HUES6 (cell line): ENCODE results near the gene TPRG1.

Experiments used
- H3K27ac ChIP-seq: 2 replicates; pipeline ENCODE4 v1.7.0; 2013; ENCODE audit warnings: low read depth, mild to moderate bottlenecking, low read length, inconsistent platforms
- H3K27me3 ChIP-seq: 2 replicates; pipeline ENCODE4 v1.6.1; 2013; ENCODE audit warnings: low read length; ENCODE audit not compliant: control insufficient read depth, insufficient read depth
- H3K36me3 ChIP-seq: 2 replicates; pipeline ENCODE4 v1.6.1; 2013; ENCODE audit warnings: low read length; ENCODE audit not compliant: control insufficient read depth, insufficient read depth
- H3K4me1 ChIP-seq: 2 replicates; pipeline ENCODE4 v1.6.1; 2013; ENCODE audit warnings: low read length; ENCODE audit not compliant: control insufficient read depth, insufficient read depth
- H3K4me3 ChIP-seq: 2 replicates; pipeline ENCODE4 v1.5.1; 2013; ENCODE audit warnings: low read depth, low read length
- H3K9ac ChIP-seq: one replicate; pipeline ENCODE4 v1.6.1; 2013; ENCODE audit warnings: mild to moderate bottlenecking, low read length
- H3K9me3 ChIP-seq: 2 replicates; pipeline ENCODE4 v1.6.1; 2013; ENCODE audit warnings: low read depth, low read length; ENCODE audit not compliant: control insufficient read depth, insufficient read depth

Gene TPRG1

DNA sequence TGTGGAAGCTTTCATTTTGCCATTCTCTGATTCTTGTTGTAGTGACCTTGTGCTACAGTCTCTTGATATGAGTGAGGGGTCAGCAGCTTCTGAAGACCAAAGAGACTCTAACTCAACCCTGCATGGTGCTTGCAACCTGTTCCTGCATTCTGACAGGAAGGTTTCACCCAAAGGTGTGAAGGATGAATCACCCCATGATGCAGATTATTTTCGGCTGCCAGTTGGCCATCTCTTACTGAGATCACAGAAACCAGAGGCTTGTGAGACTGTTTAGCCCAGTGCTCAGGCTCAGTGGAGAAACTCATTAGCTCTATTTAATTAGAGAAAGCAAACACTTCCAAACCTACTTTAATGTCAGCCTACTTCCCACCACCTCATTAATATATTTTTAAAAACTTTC is 29.2 kb upstream of the TPRG1 start:
- no peak overlapping the region for H3K9ac ChIP-seq
- H3K36me3 ChIP-seq, result no peaks in the 10 kb centered on the region
- no peak overlapping the region for H3K27ac ChIP-seq

DNA sequence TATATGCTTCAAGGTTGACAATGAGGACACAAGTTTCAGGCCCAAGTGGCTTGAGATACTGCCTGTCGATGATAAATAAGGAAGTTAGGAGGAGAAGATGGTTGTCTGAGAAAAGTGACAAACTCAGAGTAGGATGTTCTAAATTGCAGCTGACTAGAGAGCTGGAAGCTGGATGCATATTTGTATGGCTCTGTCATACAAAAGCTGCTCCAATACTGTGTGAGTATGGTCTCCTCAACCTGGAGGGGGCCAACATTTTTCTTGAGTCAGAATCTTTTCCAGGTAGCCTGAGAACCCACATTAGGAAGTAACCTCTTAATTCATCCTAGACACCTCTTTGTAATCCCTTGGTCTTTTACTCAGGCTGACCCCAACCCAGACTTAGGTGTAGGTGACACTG is 28.4 kb upstream of the TPRG1 start:
- Histone ChIP-seq H3K36me3 (no peaks in the 10 kb centered on the region), H3K9ac (no peak overlapping the region), H3K27me3 (no peaks in the 10 kb centered on the region), H3K4me3 (no peak overlapping the region), H3K27ac (no peak overlapping the region), H3K9me3 (no peaks in the 10 kb centered on the region), H3K4me1 (peaks cover 10% of the 10 kb centered on the region; the same call in 1 of the 2 replicates)

More for the DNA sequence above, 29.2 kb upstream of the TPRG1 start:
- H3K4me1 ChIP-seq, result peaks cover 7% of the 10 kb centered on the region; the same call in 1 of the 2 replicates
- no peaks in the 10 kb centered on the region for H3K27me3 ChIP-seq
- H3K9me3 ChIP-seq, result no peaks in the 10 kb centered on the region
- H3K4me3 ChIP-seq, result no peak overlapping the region

DNA sequence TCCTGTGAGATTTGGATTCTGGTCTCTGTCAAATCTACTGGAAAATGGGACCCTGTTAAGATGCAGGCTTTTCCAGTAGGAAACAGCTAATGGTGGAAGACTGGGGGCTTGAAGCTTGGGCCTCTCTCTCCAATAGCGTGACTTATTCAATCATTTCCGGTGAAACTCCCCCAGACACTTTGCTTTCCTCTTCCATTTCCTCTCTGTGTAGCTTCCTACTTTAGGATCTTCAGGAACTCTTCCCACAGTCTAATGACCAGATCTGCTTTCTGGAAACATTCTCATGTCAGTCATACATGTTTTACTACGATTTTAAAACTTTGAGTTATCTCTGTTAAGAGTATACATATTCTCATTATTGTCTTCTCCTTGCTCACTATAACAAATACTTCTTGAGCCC is 28.0 kb upstream of the TPRG1 start:
- Histone ChIP-seq H3K9me3 (no peaks in the 10 kb centered on the region), H3K36me3 (no peaks in the 10 kb centered on the region), H3K4me1 (peaks cover 8% of the 10 kb centered on the region; the same call in 1 of the 2 replicates), H3K27me3 (no peaks in the 10 kb centered on the region), H3K4me3 (no peak overlapping the region), H3K27ac (no peak overlapping the region), H3K9ac (no peak overlapping the region)

GRCh38 chr3:189144645-189145044 is 27.1 kb upstream of the TPRG1 start:
- no peaks in the 10 kb centered on the region for H3K9me3 ChIP-seq
- no peak overlapping the region for H3K4me3 ChIP-seq
- no peaks in the 10 kb centered on the region for H3K27me3 ChIP-seq
- no peak overlapping the region for H3K27ac ChIP-seq
- peaks cover 8% of the 10 kb centered on the region; the same call in 1 of the 2 replicates for H3K4me1 ChIP-seq
- no peak overlapping the region for H3K9ac ChIP-seq
- H3K36me3 ChIP-seq, result no peaks in the 10 kb centered on the region

GRCh38 chr3:189146848-189147247 is 24.9 kb upstream of the TPRG1 start:
- H3K27ac ChIP-seq, result no peak overlapping the region
- H3K27me3 ChIP-seq, result no peaks in the 10 kb centered on the region
- H3K4me3 ChIP-seq, result no peak overlapping the region
- H3K9me3 ChIP-seq, result peaks cover 1% of the 10 kb centered on the region; the same call in 1 of the 2 replicates
- H3K4me1 ChIP-seq, result peaks cover 8% of the 10 kb centered on the region; the same call in 1 of the 2 replicates
- no peaks in the 10 kb centered on the region for H3K36me3 ChIP-seq
- no peak overlapping the region for H3K9ac ChIP-seq

DNA sequence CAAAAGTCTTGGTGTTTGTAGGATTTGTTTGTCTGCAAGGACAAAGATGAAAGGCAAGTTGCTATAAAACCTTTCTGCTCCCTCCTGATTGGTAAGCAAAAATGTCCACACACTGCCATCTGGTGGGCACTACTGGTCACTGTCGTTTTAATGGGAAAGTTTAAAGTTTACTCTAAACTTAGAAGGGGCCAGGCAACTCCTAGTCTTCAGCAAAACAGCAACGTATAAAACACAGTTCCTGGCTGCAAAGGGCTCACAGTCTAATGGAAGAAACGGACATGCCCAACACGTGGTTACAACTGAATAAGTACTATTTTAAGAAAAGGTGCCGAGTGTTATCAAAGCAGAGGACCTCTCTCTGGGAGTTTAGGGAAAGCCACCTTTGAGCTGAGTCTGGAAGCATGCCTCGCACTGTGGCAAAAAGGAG is 23.7 kb upstream of the TPRG1 start:
- no peaks in the 10 kb centered on the region for H3K27me3 ChIP-seq
- no peak overlapping the region for H3K4me3 ChIP-seq
- no peaks in the 10 kb centered on the region for H3K36me3 ChIP-seq
- H3K9ac ChIP-seq, result no peak overlapping the region
- peaks cover 2% of the 10 kb centered on the region; the same call in 1 of the 2 replicates for H3K9me3 ChIP-seq
- peaks cover 8% of the 10 kb centered on the region; the same call in 1 of the 2 replicates for H3K4me1 ChIP-seq
- no peak overlapping the region for H3K27ac ChIP-seq

DNA sequence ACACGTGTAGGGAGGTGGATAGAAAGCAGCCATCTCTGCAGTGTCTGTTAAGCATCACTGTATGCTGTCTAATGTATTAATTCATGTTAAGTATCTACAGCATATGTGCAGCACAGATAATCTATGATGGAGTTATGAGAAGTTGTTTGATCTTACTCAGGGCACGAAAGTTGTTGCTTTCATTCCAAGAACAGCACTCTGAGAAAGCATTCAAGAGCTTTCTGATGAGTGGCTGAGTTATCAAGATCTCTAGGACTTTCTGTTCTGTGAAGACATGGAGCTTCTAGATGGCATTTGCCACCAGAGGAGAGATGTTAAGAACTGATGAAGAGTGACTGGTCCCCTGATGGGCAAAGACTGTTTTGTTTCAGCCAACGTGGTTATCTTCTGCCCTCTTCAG is 22.6 kb upstream of the TPRG1 start:
- no peak overlapping the region for H3K4me3 ChIP-seq

GRCh38 chr3:189157232-189158007 is 14.4 kb upstream of the TPRG1 start:
- no peak overlapping the region for H3K9ac ChIP-seq

More for the DNA sequence above, 22.6 kb upstream of the TPRG1 start:
- Histone ChIP-seq H3K9ac (no peak overlapping the region), H3K27ac (no peak overlapping the region), H3K9me3 (peaks cover 8% of the 10 kb centered on the region; the same call in 1 of the 2 replicates), H3K4me1 (peaks cover 8% of the 10 kb centered on the region; the same call in 1 of the 2 replicates), H3K27me3 (no peaks in the 10 kb centered on the region), H3K36me3 (no peaks in the 10 kb centered on the region)

DNA sequence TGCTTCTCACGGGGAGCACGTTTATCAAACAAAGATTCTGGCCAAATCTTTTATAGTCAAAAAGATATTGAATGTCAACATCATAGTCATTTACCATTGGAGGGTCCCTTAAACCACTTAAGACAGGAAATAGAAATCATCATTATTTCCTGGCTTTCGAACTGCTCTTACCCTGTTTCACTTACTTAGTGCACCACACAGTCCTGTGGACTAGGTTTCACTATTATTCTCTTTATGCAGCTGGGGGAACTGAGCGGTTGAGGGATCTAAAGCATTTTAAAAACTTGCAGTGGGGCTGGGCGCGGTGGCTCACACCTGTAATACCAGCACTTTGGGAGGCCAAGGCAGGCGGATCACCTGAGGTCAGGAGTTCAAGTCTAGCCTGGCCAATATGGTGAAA is 13.7 kb upstream of the TPRG1 start:
- Histone ChIP-seq H3K36me3 (no peaks in the 10 kb centered on the region), H3K9ac (no peak overlapping the region), H3K4me3 (no peak overlapping the region), H3K27ac (no peak overlapping the region), H3K27me3 (no peaks in the 10 kb centered on the region), H3K4me1 (no peaks in the 10 kb centered on the region), H3K9me3 (peaks cover 6% of the 10 kb centered on the region; the same call in 1 of the 2 replicates)

More at GRCh38 chr3:189157232-189158007, 14.4 kb upstream of the TPRG1 start:
- Histone ChIP-seq H3K27ac (no peak overlapping the region), H3K4me1 (no peaks in the 10 kb centered on the region), H3K4me3 (no peak overlapping the region), H3K9me3 (peaks cover 6% of the 10 kb centered on the region; the same call in 1 of the 2 replicates), H3K36me3 (no peaks in the 10 kb centered on the region), H3K27me3 (no peaks in the 10 kb centered on the region)

- Histone ChIP-seq H3K27me3 (no peaks in the 10 kb centered on the region), H3K36me3 (no peaks in the 10 kb centered on the region), H3K27ac (no peak overlapping the region), H3K4me1 (no peaks in the 10 kb centered on the region), H3K9me3 (no peaks in the 10 kb centered on the region), H3K9ac (no peak overlapping the region), H3K4me3 (no peak overlapping the region)
These were observed 11.1 kb upstream of the TPRG1 start for GRCh38 chr3:189160519-189161309.
